ENCODE measurements around the gene ITGAD.

ITGAD gene

GRCh38 chr16:31356566-31357323, 36.4 kb upstream of the ITGAD start:
- Histone ChIP-seq H3K27me3 (ENCODE audit: insufficient read depth, low read length) (no peaks in the 10 kb centered on the region), H3K4me1 (ENCODE audit: insufficient read depth, low read length) (no peaks in the 10 kb centered on the region), H3K36me3 (ENCODE audit: insufficient read depth, low read length) (no peaks in the 10 kb centered on the region), H3K9ac (ENCODE audit: low read depth, low read length) (no peak overlapping the region), H3K4me3 (ENCODE audit: low read length) (no peak overlapping the region), H3K9me3 (ENCODE audit: insufficient read depth, low read depth, low read length) (no peaks in the 10 kb centered on the region), H3K27ac (ENCODE audit: low read depth, low read length) (no peak overlapping the region)
- 82% methylated on average over 28 of the region's 28 CpGs for WGBS

- 88% methylated on average over 18 of the region's 18 CpGs for whole genome bisulfite sequencing
- H3K4me3 ChIP-seq (ENCODE audit: low read length) = no peak overlapping the region
- no peak overlapping the region for H3K9ac ChIP-seq (ENCODE audit: low read depth, low read length)
- no peaks in the 10 kb centered on the region for H3K9me3 ChIP-seq (ENCODE audit: insufficient read depth, low read depth, low read length)
- H3K27ac ChIP-seq (ENCODE audit: low read depth, low read length) = no peak overlapping the region
- H3K36me3 ChIP-seq (ENCODE audit: insufficient read depth, low read length) = no peaks in the 10 kb centered on the region
- no peaks in the 10 kb centered on the region for H3K27me3 ChIP-seq (ENCODE audit: insufficient read depth, low read length)
- H3K4me1 ChIP-seq (ENCODE audit: insufficient read depth, low read length) = no peaks in the 10 kb centered on the region
Measured at GRCh38 chr16:31357324-31358109, 35.6 kb upstream of the ITGAD start.

- H3K4me3 ChIP-seq (ENCODE audit: low read length) = no peak overlapping the region
- H3K36me3 ChIP-seq (ENCODE audit: insufficient read depth, low read length) = no peaks in the 10 kb centered on the region
- H3K27ac ChIP-seq (ENCODE audit: low read depth, low read length) = no peak overlapping the region
- WGBS = 92% methylated on average over 7 of the region's 7 CpGs
- H3K4me1 ChIP-seq (ENCODE audit: insufficient read depth, low read length) = no peaks in the 10 kb centered on the region
- H3K27me3 ChIP-seq (ENCODE audit: insufficient read depth, low read length) = no peaks in the 10 kb centered on the region
- no peaks in the 10 kb centered on the region for H3K9me3 ChIP-seq (ENCODE audit: insufficient read depth, low read depth, low read length)
- no peak overlapping the region for H3K9ac ChIP-seq (ENCODE audit: low read depth, low read length)
Measured at GRCh38 chr16:31360251-31360650, 32.9 kb upstream of the ITGAD start.

- Histone ChIP-seq H3K36me3 (ENCODE audit: insufficient read depth, low read length) (no peaks in the 10 kb centered on the region), H3K27me3 (ENCODE audit: insufficient read depth, low read length) (no peaks in the 10 kb centered on the region), H3K4me1 (ENCODE audit: insufficient read depth, low read length) (no peaks in the 10 kb centered on the region), H3K9me3 (ENCODE audit: insufficient read depth, low read depth, low read length) (no peaks in the 10 kb centered on the region), H3K27ac (ENCODE audit: low read depth, low read length) (no peak overlapping the region), H3K9ac (ENCODE audit: low read depth, low read length) (no peak overlapping the region), H3K4me3 (ENCODE audit: low read length) (no peak overlapping the region)
- WGBS = 89% methylated on average over 28 of the region's 28 CpGs
Measured at GRCh38 chr16:31361201-31362110, 31.7 kb upstream of the ITGAD start.

GRCh38 chr16:31362476-31363405, 30.4 kb upstream of the ITGAD start:
- H3K4me3 ChIP-seq (ENCODE audit: low read length) = no peak overlapping the region
- H3K4me1 ChIP-seq (ENCODE audit: insufficient read depth, low read length) = no peaks in the 10 kb centered on the region
- no peaks in the 10 kb centered on the region for H3K27me3 ChIP-seq (ENCODE audit: insufficient read depth, low read length)
- H3K27ac ChIP-seq (ENCODE audit: low read depth, low read length) = no peak overlapping the region
- 92% methylated on average over 26 of the region's 26 CpGs for WGBS
- no peaks in the 10 kb centered on the region for H3K9me3 ChIP-seq (ENCODE audit: insufficient read depth, low read depth, low read length)
- no peaks in the 10 kb centered on the region for H3K36me3 ChIP-seq (ENCODE audit: insufficient read depth, low read length)
- H3K9ac ChIP-seq (ENCODE audit: low read depth, low read length) = no peak overlapping the region

GRCh38 chr16:31363721-31364120, 29.4 kb upstream of the ITGAD start:
- no peaks in the 10 kb centered on the region for H3K4me1 ChIP-seq (ENCODE audit: insufficient read depth, low read length)
- H3K36me3 ChIP-seq (ENCODE audit: insufficient read depth, low read length) = no peaks in the 10 kb centered on the region
- no peak overlapping the region for H3K27ac ChIP-seq (ENCODE audit: low read depth, low read length)
- no peak overlapping the region for H3K4me3 ChIP-seq (ENCODE audit: low read length)
- H3K9ac ChIP-seq (ENCODE audit: low read depth, low read length) = no peak overlapping the region
- H3K9me3 ChIP-seq (ENCODE audit: insufficient read depth, low read depth, low read length) = no peaks in the 10 kb centered on the region
- no peaks in the 10 kb centered on the region for H3K27me3 ChIP-seq (ENCODE audit: insufficient read depth, low read length)
- WGBS = 94% methylated on average over 8 of the region's 8 CpGs

GRCh38 chr16:31364421-31364820, 28.7 kb upstream of the ITGAD start:
- H3K9me3 ChIP-seq (ENCODE audit: insufficient read depth, low read depth, low read length) = peaks cover 1% of the 10 kb centered on the region; the same call in 1 of the 2 replicates
- no peaks in the 10 kb centered on the region for H3K4me1 ChIP-seq (ENCODE audit: insufficient read depth, low read length)
- H3K36me3 ChIP-seq (ENCODE audit: insufficient read depth, low read length) = no peaks in the 10 kb centered on the region
- H3K4me3 ChIP-seq (ENCODE audit: low read length) = no peak overlapping the region
- H3K27me3 ChIP-seq (ENCODE audit: insufficient read depth, low read length) = no peaks in the 10 kb centered on the region
- no peak overlapping the region for H3K27ac ChIP-seq (ENCODE audit: low read depth, low read length)
- 96% methylated on average over 5 of the region's 6 CpGs for WGBS
- H3K9ac ChIP-seq (ENCODE audit: low read depth, low read length) = no peak overlapping the region

GRCh38 chr16:31365131-31365865, 27.8 kb upstream of the ITGAD start:
- H3K9me3 ChIP-seq (ENCODE audit: insufficient read depth, low read depth, low read length) = peaks cover 2% of the 10 kb centered on the region; the same call in 1 of the 2 replicates
- H3K27ac ChIP-seq (ENCODE audit: low read depth, low read length) = no peak overlapping the region
- H3K9ac ChIP-seq (ENCODE audit: low read depth, low read length) = no peak overlapping the region
- H3K4me1 ChIP-seq (ENCODE audit: insufficient read depth, low read length) = no peaks in the 10 kb centered on the region
- H3K36me3 ChIP-seq (ENCODE audit: insufficient read depth, low read length) = no peaks in the 10 kb centered on the region
- 91% methylated on average over 7 of the region's 7 CpGs for WGBS
- H3K4me3 ChIP-seq (ENCODE audit: low read length) = no peak overlapping the region
- no peaks in the 10 kb centered on the region for H3K27me3 ChIP-seq (ENCODE audit: insufficient read depth, low read length)

GRCh38 chr16:31367853-31368252, 25.3 kb upstream of the ITGAD start:
- 96% methylated on average over 3 of the region's 3 CpGs for whole genome bisulfite sequencing
- Histone ChIP-seq H3K9me3 (ENCODE audit: insufficient read depth, low read depth, low read length) (peaks cover 2% of the 10 kb centered on the region; the same call in 1 of the 2 replicates), H3K9ac (ENCODE audit: low read depth, low read length) (no peak overlapping the region), H3K27ac (ENCODE audit: low read depth, low read length) (no peak overlapping the region), H3K27me3 (ENCODE audit: insufficient read depth, low read length) (no peaks in the 10 kb centered on the region), H3K4me1 (ENCODE audit: insufficient read depth, low read length) (no peaks in the 10 kb centered on the region), H3K4me3 (ENCODE audit: low read length) (no peak overlapping the region), H3K36me3 (ENCODE audit: insufficient read depth, low read length) (no peaks in the 10 kb centered on the region)

- Histone ChIP-seq H3K36me3 (ENCODE audit: insufficient read depth, low read length) (no peaks in the 10 kb centered on the region), H3K27me3 (ENCODE audit: insufficient read depth, low read length) (no peaks in the 10 kb centered on the region), H3K4me1 (ENCODE audit: insufficient read depth, low read length) (no peaks in the 10 kb centered on the region), H3K9me3 (ENCODE audit: insufficient read depth, low read depth, low read length) (peaks cover 2% of the 10 kb centered on the region; the same call in 1 of the 2 replicates), H3K27ac (ENCODE audit: low read depth, low read length) (no peak overlapping the region), H3K9ac (ENCODE audit: low read depth, low read length) (no peak overlapping the region), H3K4me3 (ENCODE audit: low read length) (no peak overlapping the region)
- WGBS = 93% methylated on average over 12 of the region's 12 CpGs
Measured at GRCh38 chr16:31371008-31371407, 22.1 kb upstream of the ITGAD start.
